Activated T-helper 9 cell treated with anti-CD3 and anti-CD28 coated beads, Interleukin-2, amount 50 U/mL, for 16 hours (primary cell): ENCODE results near the gene DIS3L2.
"Not testable (repeated sequence)": the region's sequence is repeated elsewhere in the genome, so short reads cannot be mapped to it uniquely, and the experiment has no call there.

Experiments
- DNase-seq: peaks from one replicate; pipeline ENCODE4 v3.0.0-alpha.2; 2020; ENCODE audit warnings: low read depth

The DIS3L2 gene

GRCh38 chr2:231928901-231929725 lies 32.4 kb upstream of the DIS3L2 start:
- DNase-seq = no peak

GRCh38 chr2:231929961-231930592 lies 31.4 kb upstream of the DIS3L2 start:
- DNase-seq = no peak

GRCh38 chr2:231930593-231931281 lies 30.8 kb upstream of the DIS3L2 start:
- DNase-seq = no peak

- DNase-seq = no peak
These were observed 30.0 kb upstream of the DIS3L2 start for GRCh38 chr2:231931481-231931915.

- no peak for DNase-seq
These were observed 28.9 kb upstream of the DIS3L2 start for GRCh38 chr2:231932711-231932970.

- no peak for DNase-seq
These were observed 28.3 kb upstream of the DIS3L2 start for GRCh38 chr2:231932985-231933915.

- DNase-seq = no peak
These were observed 27.6 kb upstream of the DIS3L2 start for GRCh38 chr2:231933916-231934401.

- no peak for DNase-seq
These were observed 26.9 kb upstream of the DIS3L2 start for GRCh38 chr2:231934441-231935206.

GRCh38 chr2:231935207-231935524 lies 26.3 kb upstream of the DIS3L2 start:
- DNase-seq = no peak

- DNase-seq = no peak
These were observed 25.7 kb upstream of the DIS3L2 start for GRCh38 chr2:231935815-231936214.

GRCh38 chr2:231936491-231936890 lies 25.0 kb upstream of the DIS3L2 start:
- no peak for DNase-seq

- DNase-seq = no peak
These were observed 24.5 kb upstream of the DIS3L2 start for GRCh38 chr2:231937057-231937456.

GRCh38 chr2:231939022-231939421 lies 22.5 kb upstream of the DIS3L2 start:
- no peak for DNase-seq

GRCh38 chr2:231940795-231941194 lies 20.7 kb upstream of the DIS3L2 start:
- no peak for DNase-seq

- DNase-seq = no peak
These were observed 19.8 kb upstream of the DIS3L2 start for GRCh38 chr2:231941673-231942072.

GRCh38 chr2:231942180-231942579 lies 19.3 kb upstream of the DIS3L2 start:
- DNase-seq = no peak

GRCh38 chr2:231946241-231946814 lies 15.2 kb upstream of the DIS3L2 start:
- DNase-seq = no peak

- not testable (repeated sequence) for DNase-seq
These were observed 14.4 kb upstream of the DIS3L2 start for GRCh38 chr2:231947112-231947511.

GRCh38 chr2:231947694-231948093 lies 13.8 kb upstream of the DIS3L2 start:
- no peak for DNase-seq

- no peak for DNase-seq
These were observed 10.0 kb upstream of the DIS3L2 start for GRCh38 chr2:231951452-231952035.
